HCT116 (cell line): Measurements from ENCODE around the gene MRPL34.

Experiments used
- CEBPB ChIP-seq: IDR thresholded peaks from 2 replicates; pipeline ENCODE4 v1.6.1; 2012; ENCODE audit warnings: low read depth
- CTCF ChIP-seq, 3 experiments: fragments of 200-600 bp in 1 of 3; sonication (generic) in 1 of 3; IDR thresholded peaks in 2 of 3; conservative IDR thresholded peaks in 1 of 3; 2 replicates each; pipeline ENCODE4 v1.5.1; 2012 to 2017; ENCODE audit warnings: low read depth in 2 of 3, low read length in 2 of 3, antibody characterized with exemption in 1 of 3, borderline replicate concordance in 1 of 3, control low read depth in 1 of 3, mild to moderate bottlenecking in 1 of 3, mixed read lengths in 1 of 3, mixed run types in 1 of 3, moderate library complexity in 1 of 3; ENCODE audit not compliant: insufficient read depth in 1 of 3
- JUND ChIP-seq: IDR thresholded peaks from 2 replicates; pipeline ENCODE4 v1.6.1; 2012
- POLR2AphosphoS5 ChIP-seq: IDR thresholded peaks from 2 replicates; pipeline ENCODE4 v1.6.1; 2011; ENCODE audit warnings: mild to moderate bottlenecking, low read depth, low read length, moderate library complexity
- REST ChIP-seq: IDR thresholded peaks from 2 replicates; pipeline ENCODE4 v1.6.1; 2012; ENCODE audit warnings: low read depth
- TCF7L2 ChIP-seq: IDR thresholded peaks from 2 replicates; pipeline ENCODE4 v1.7.0; 2011; ENCODE audit warnings: borderline replicate concordance, inconsistent platforms; ENCODE audit not compliant: insufficient read depth, insufficient read length; ENCODE audit errors: extremely low read depth

- TF ChIP-seq JUND (no peak), TCF7L2 (no peak), CEBPB (no peak), CTCF (IDR thresholded peaks at IDR 0.05 in 2 of 3, conservative IDR thresholded peaks at IDR 0.05 in 1 of 3; ENCODE audit: borderline replicate concordance in 1 of 3, insufficient read depth in 1 of 3, low read depth in 2 of 3, low read length in 2 of 3) (no peak), POLR2AphosphoS5 (no peak), REST (no peak)
These were observed 1.1 kb upstream of the MRPL34 start for GRCh38 chr19:17304386-17305215.
